GM21786 (cell line): Measurements from ENCODE around the gene CDK18.
"Not testable (repeated sequence)": the region's sequence is repeated elsewhere in the genome, so short reads cannot be mapped to it uniquely, and the experiment has no call there.

Experiments
- ATAC-seq: cut with Tn5 transposase; IDR thresholded peaks from one replicate; pipeline ENCODE4 v1.9.1; 2021; ENCODE audit not compliant: unreplicated experiment

The CDK18 gene

DNA sequence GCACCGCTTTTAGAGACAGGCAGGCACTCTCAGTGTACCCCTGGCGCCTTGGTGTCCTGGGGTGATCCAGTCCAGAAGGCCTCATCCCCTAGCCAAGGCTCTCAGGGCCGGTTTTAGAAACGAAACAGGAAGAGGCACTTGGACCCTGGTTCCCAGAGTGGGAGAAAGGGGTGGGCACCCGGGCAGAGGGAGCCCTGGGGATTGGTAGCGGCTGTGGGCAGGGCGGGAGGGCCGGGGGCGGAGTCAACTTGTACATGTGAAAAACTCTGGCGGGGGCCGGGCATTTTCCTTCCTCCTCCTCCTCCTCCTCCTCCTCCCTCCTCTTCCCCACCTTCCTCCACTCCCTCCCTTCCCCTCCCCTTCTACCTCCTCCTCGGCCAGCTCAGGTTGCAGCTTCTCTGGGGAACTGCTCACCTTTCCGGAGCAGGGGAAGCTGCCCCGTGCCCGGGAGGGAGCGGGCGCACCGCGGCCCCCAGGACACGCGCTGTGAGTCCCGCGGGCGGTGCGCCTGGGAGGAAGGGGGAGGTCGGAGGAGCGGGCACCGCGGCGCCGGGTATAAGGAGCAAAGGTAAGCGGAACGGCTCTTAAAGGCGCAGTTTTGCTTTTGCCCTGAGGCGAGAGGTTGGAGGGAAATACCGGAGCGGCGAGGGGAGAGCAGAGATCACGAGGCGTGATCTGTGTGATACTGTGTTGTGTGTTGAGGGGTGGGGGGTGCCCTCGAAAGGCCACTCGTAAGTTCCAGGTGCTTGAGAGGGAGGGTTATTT, at the start of gene CDK18:
CDK18 (plus strand) TSS at position 359 of the 765 bp plus-strand sequence. CDS start 18,499 bp downstream, outside the sequence.
- ATAC-seq, result no peak

DNA sequence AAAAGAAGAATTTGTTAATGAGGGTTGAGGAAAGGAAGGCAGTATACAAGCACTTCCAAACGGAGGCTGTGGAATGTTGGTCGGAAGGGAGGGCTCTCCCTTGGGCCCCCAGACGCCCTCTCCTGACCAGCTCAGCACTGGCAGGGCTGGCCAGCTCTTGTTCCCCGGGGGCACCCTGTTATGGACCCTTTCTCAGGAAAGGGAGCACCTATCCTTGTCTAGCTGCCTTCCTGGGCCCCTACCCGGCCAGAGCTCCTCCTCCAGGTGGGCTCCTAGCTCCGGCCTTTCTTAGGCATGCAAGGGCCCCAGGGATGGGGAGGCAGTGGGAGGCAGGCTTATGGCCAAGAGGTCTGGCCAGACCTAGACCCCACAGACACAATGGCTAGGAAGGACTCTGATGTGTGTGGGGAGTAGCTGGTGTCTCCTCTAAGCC, 49.5 kb upstream of the CDK18 start:
- ATAC-seq, result no peak

GRCh38 chr1:205455581-205456382, 48.7 kb upstream of the CDK18 start, which contains the start of gene BLACAT1:
TSS of gene BLACAT1 (minus strand) at chr1:205456045.
- no peak for ATAC-seq

DNA sequence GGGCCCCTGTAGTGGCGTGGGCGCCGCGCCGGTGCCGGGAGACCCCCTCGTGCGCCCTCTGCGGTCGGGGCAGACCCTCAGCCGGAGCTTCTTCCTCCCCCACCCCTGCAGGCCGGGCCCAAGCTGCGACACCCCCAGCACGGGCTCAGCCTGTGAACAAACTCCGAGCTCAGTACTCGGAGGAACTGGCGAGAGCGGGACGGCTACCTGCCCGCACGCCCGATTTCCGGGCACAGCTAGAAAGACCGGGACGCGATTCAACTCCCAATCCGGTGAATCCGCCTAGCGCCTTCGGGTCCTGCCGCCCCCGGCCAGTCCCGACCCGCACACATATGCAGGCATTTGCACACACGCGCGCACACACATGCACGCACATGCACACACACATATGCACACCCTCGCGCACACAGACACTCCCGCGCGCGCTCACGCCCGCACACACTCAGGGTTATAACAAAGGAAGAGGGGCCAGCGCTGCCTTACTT, 48.0 kb upstream of the CDK18 start:
- ATAC-seq, result no peak

DNA sequence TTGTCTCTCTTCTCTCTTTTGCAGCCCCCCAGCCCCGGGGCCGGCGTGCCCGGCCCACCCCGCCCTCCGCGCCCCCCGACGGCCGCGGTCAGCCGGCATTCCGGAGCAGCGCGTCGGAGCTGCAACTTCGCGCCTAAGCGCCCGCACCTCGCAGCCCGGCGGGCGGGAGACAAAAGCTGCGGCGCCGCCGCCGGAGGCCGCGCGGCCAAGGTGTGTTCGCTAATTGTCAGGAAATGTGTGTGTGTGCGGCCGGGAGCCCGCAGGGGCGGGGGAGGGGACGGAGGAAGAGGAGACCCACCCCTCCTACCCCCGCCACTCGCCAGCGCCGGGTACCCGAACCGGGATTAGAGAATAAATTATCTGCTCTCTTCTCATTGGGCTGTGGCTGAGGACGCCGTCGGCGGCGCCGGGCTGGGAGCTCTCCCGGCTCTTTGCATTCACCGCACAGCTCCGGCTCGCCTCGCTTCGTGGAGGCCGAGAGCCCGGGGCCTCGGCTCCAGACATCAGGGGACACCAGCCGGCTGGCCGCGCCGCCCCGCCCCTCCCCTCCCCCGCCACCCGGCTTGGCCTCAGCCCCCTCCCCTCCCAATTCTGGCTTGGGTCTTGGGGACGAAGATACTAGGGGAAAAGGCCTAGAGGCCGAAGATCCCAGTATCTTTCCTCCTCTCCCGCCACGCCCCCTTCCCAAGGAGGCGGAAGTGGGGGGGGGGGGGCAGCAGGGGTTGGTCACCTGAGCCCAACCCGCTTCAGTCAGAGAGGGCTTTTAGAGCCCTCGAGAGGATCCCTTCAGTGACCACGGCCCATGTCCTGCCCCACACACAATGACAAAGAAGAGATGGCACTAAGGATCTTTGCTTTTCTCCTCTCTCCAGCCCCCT, 47.4 kb upstream of the CDK18 start:
- ATAC-seq, result no peak

- ATAC-seq, result no peak
Observed at GRCh38 chr1:205458777-205459566, 45.5 kb upstream of the CDK18 start.

DNA sequence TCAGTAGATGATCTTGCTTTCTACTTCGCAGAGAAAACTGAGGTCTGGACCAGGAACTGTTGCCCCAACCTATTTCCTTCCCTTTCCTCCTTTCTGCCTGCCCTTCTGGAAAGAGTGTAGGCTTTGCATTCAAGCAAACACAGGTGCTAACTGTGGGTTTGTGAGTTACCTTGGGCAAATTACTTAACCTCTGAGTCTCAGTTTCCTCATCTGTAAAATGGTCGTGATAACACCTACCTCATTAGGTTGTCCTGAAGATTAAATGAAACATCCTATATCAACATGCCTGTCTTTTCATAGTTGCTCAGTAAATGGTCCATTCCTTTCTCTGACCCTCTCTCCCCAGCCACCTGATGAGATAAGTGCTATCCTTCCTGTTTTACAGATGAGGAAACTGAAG, 39.1 kb upstream of the CDK18 start:
- no peak for ATAC-seq

DNA sequence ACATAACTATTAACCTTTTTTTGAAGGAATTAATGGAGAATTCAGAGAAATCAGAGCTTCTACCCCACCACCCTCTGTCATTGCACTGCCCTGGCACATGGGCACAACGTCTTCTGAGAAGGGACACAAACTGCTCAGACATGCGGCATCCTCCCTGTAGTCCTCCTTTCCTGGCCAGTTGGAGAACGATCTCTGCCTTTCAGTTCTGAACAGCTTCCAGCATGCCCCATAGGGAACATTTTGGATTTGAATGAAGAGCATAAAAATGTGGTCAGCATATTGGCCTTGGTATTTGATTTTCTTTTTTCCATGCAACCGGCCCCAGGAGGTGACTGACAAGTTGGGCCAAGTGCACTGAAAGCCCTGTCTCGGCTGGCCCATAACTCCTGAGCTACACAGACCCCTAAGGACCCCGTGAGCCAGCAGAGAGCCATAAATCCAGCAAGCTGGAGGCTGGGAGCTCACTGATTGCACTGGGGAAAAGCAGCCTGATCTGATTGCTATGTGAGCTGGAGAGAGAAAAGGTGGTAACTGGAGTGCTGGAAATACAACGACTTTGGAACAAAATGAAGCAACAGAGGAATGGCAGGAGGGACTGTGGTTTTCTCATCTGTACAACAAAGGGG, 37.8 kb upstream of the CDK18 start:
- no peak for ATAC-seq

DNA sequence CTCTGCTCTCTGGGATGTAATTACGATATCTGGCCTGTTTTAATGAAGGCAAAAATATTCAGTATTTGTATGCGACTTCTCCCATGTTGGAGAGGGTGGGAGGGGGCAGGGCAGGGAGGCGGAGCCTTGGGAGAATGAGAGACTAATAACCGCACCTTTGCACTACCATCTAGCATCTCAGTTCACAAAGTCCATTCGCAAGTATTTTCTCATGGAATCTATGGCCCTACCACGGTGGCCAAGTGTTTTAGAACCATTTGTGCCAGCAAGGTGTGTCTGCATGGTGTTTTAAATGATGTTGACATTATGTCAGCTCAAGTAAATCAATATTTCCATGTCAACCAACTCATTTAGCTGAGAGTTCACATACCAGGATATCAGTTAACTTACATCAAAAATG, 34.3 kb upstream of the CDK18 start:
- no peak for ATAC-seq

GRCh38 chr1:205472737-205473441, 31.6 kb upstream of the CDK18 start:
- ATAC-seq, result no peak

DNA sequence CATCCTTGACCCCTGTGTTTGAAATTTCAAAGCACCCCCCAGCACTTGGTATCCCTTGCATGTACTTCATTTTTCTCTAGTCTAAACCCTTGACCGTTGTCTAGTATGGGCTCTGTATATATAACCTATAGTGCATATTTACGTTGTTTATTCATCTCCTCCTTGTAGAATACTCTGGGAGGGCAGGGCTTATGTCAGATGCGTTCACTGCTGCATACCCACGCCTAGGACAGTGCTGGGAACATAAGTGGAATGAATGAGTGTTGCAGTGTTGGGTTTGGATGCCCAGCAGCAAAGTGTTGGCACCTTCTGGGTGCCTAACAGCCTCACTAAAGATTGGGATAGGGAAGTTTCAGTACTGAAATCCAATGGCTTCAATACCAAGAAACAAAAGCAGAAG, 31.0 kb upstream of the CDK18 start:
- no peak for ATAC-seq

DNA sequence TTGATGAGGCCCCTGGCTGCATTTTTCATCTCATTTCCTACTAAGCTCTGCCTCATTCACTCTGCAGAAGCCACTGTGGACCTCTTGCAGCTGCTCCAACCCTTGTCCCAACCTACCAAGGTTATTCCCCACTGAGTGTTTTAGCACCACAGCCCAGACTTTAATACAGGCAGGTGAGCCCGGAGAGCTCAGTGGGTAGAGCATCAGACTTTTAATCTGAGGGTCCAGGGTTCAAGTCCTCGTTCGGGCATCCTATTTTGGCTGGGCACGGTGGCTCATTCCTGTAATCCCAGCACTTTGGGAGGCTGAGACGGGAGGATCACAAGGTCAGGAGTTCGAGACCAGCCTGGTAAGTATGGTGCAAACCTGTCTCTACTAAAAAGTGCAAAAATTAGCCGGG, 30.5 kb upstream of the CDK18 start:
- no peak for ATAC-seq

DNA sequence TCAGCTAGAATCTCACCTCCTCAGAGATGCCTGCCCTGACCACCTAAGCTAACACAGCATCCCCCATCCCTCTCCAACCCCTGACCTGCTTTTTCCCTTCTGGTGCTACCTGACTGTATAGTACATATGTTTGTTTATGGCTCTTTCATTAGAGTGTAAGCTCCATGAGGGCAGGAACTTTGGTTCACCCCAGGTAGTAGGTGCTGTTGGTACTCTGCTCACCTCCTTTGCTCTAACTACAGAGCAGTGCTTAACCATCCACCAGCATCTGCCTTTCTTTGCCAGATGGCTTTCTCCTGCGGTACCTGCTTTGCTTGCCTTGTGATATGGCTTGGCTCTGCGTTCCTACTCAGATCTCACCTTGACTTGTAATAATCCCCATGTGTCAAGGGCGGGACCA, 29.9 kb upstream of the CDK18 start:
- ATAC-seq, result no peak

- no peak for ATAC-seq
Observed at GRCh38 chr1:205475855-205476254, 28.6 kb upstream of the CDK18 start.

GRCh38 chr1:205476648-205477047, 27.8 kb upstream of the CDK18 start:
- ATAC-seq, result no peak

DNA sequence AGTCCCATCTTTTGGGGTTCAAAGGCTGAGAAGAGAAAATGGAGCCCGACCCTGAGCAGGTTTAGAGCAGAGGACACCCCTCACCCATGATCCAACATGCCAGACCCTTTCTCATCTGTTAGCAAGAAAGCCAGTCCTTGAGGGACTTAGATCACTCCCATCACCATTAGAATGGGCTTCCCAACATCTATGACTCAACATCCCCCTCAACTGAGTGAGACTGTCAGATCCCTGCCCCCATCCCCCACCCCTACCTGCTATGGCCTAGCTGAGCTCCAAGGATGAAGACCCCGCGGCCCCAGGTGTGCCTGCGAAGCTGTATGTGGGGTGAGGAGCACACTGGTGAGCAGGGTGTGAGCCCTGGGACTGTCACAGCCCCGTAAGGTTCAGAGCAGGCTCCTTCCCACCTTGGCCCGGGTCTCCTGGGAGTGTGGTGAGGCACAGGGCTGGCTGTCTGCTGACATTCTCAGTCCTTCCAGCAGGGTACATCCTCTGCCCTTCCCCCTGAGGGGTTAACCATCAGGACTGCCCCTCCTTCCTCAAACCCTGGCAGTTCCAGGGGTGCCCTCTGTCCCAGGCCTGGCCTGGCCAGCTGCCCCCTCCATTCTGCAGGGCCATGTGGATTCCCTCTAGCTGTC, 27.2 kb upstream of the CDK18 start:
- ATAC-seq, result no peak

GRCh38 chr1:205477759-205478247, 26.7 kb upstream of the CDK18 start:
- ATAC-seq, result no peak

DNA sequence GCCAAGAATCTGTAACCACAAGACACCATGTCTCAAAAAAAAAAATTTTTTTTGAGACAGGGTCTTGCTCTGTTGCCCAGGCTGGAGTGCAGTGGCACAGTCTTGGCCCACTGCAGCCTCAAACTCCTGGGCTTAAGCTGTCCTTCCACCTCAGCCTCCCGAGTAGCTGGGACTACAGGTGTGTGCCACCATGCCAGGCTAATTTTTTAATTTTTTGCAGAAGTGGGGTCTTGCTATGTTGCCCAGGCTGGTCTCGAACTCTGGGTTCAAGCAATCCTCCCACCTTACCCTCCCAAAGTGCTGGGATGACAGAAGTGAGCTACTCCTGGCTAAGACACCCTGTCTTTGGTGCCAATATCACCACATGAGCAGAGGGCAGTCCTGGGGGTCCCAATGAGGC, 25.5 kb upstream of the CDK18 start:
- ATAC-seq, result not testable (repeated sequence)
